GM18498 (cell line): ENCODE measurements around the gene RILPL2.
"Not testable (repeated sequence)": the region's sequence is repeated elsewhere in the genome, so short reads cannot be mapped to it uniquely, and the experiment has no call there.

Experiments used
- ATAC-seq: cut with Tn5 transposase; IDR thresholded peaks from one replicate; pipeline ENCODE4 v1.9.1; 2021; ENCODE audit warnings: mild to moderate bottlenecking, moderate library complexity; ENCODE audit not compliant: unreplicated experiment

RILPL2 gene

DNA sequence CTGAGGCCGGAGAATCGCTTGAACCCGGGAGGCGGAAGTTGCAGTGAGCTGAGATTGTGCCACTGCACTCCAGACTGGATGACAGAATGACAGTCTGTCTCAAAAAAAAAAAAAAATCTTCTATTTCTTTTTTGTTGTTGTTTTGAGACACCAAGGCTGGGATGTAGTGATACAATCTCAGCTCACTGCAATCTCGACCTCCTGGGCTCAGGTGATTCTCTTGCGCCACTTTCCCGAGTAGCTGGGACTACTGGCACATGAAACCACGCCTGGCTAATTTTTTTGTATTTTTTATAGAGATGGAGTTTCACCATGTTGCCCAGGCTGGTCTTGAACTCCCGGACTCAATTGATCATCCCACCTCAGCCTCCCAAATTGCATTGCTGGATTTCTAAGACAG lies 14.2 kb upstream of the RILPL2 start:
- ATAC-seq, result no peak

DNA sequence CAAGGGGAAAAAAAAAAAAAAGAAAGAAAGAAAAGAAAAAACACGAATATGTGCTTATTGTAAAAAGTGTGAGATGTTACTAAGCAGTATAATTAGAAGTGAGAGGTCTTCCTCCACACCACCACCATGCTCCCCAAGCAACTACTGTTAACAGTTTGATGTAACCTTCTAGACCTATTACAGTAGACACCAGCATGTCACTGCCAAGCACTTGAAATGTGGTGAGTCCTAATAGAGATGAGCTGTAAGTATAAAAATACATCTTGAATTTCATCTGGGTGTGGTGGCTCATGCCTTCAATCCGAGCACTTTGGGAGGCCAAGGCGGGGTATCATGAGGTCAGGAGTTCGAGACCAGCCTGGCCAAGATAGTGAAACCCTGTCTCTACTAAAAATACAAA lies 13.4 kb upstream of the RILPL2 start:
- no peak for ATAC-seq

- no peak for ATAC-seq
These were observed 12.8 kb upstream of the RILPL2 start for GRCh38 chr12:123449249-123449733.

DNA sequence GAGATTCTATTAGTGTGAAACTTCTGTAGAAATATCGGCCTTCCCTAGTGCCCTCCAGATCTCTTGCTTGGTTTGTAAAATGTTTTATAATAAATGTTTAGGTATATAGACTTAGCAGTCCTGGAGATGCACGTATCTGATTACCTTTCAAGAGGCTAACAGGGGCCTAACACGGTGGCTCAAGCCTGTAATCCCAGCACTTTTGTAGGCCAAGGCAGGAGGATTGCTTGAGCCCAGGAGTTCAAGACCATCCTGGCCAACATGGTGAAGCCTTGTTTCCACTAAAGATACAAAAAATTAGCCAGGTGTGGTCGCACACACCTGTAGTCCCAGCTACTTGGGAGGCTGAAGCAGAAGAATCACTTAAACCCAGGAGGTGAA lies 9.8 kb upstream of the RILPL2 start:
- no peak for ATAC-seq

- no peak for ATAC-seq
These were observed 9.2 kb upstream of the RILPL2 start for GRCh38 chr12:123445388-123446332.

GRCh38 chr12:123444092-123445026 lies 7.9 kb upstream of the RILPL2 start:
- no peak for ATAC-seq

DNA sequence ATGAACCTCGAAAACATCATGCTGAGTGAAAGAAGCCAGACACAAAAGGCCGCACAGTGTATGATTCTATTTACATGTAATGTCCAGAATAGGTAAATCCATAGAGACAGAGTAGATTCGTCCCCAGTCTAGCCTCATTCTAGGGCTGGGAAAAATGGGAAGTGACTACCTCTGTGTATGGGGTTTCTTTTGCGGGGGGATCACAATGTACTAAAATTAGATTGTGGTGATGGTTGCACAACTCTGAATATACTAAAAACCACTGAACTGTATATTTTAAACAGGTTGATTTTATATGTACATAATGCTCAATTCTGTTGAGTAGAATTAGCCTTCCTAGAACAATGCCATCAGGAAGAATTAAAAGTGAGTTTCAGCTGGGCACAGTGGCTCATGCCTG lies 6.3 kb upstream of the RILPL2 start:
- no peak for ATAC-seq

- ATAC-seq, result peak; percentile 50
These were observed 5.2 kb upstream of the RILPL2 start for GRCh38 chr12:123441523-123442164.

DNA sequence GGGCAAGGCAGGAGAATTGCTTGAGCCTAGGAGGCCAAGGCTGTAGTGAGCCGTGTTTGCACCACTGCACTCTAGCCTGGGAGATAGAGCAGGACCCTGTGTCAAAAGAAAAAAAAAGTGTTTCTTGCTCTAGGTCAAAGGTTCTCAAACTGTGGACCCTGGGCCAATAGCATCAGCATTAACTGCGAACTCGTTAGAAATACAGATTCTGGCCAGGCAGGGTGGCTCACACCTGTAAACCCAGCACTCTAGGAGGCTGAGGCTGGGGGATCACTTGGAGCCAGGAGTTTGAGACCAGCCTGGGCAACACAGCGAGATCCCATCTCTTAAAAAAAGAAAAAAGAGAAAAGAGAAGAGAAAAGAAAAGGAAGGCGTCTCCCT lies 858 bp downstream of the RILPL2 start:
- no peak for ATAC-seq

GRCh38 chr12:123433615-123434014 lies 2.9 kb downstream of the RILPL2 start:
- no peak for ATAC-seq

GRCh38 chr12:123431951-123432817 lies 4.3 kb downstream of the RILPL2 start:
- ATAC-seq, result not testable (repeated sequence)

- not testable (repeated sequence) for ATAC-seq
These were observed 7.4 kb downstream of the RILPL2 start for GRCh38 chr12:123429101-123429500.

- ATAC-seq, result no peak
These were observed 7.9 kb downstream of the RILPL2 start for GRCh38 chr12:123428591-123428990.

GRCh38 chr12:123427036-123427769 lies 9.3 kb downstream of the RILPL2 start:
- ATAC-seq, result peak; percentile 87

- no peak for ATAC-seq
These were observed 15.2 kb downstream of the RILPL2 start for GRCh38 chr12:123421314-123421713.

DNA sequence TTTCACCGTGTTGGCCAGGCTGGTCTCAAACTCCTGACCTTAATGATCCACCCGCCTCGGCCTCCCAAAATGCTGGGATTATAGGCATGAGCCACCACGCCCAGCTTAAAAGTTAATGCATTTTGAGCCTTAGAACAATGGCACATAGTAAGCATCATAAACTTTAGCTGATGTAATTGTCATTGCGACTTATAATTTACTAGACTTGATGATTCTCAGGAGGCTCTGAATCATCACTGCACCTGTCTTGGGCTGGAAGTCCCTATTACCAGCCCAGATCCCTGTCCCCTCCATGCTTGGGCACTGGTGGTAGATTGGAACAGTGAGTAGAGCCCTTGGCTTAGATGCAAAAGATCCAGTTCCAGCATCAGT lies 26.5 kb downstream of the RILPL2 start:
- no peak for ATAC-seq

- ATAC-seq, result not testable (repeated sequence)
These were observed 27.0 kb downstream of the RILPL2 start for GRCh38 chr12:123409284-123410040.

GRCh38 chr12:123408619-123409018 lies 27.9 kb downstream of the RILPL2 start:
- ATAC-seq, result not testable (repeated sequence)

DNA sequence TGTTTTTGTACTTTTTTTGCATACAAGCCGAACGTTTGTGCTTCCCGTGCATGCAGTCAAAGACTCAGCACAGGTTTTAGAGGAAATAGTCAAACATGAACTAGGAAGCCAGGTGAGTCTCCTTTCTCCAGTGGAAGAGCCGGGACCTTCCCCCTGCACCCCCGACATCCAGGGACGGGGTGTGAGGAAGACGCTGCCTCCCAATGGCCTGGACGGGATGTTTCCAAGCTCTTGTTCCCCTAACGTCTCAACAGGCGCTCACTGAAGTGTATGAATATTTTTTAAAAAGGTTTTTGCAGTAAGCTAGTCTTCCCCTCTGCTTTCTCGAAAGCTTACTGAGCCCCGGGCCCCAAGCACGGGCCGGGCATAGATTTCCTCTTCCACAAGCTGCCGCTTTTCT lies 28.6 kb downstream of the RILPL2 start:
- not testable (repeated sequence) for ATAC-seq
